ENCODE data around the gene PDLIM5.

DNA sequence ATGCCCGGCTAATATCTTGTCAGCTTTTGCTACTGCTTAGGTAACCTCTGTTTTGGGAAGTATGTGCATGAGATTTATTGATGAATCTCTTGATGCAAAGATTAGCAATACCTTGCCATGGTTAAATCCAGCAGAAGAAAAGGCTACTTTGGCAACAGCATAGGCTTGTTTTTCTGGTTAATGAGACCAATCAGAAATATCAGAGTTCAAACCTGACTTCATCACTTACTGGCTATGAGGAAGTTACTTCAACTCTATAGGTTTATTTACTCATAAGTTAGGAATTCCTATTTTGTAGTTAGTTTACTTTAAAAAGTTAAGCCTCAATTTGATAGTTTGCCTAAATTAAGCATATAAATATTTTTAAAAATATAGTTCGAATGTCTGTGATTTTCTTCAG lies 93.1 kb downstream of the PDLIM5 start:
- TF ChIP-seq CTCF (IDR thresholded peaks at IDR 0.05) (no peak), POLR2A (IDR thresholded peaks at IDR 0.05) (no peak)
